ENCODE measurements around the gene HNRNPUL1. TPM values are rescaled to one million over a fixed set of nuclear protein-coding genes. Genes with fewer than 3 reads are reported as not detected.

The HNRNPUL1 gene
- total and polyA plus RNA-seq, 9 of the 15 experiments (the other 6 are each of a cell fraction or from before 2014, with no cell fraction given), result 7.3 to 211 (median 85.0) TPM

DNA sequence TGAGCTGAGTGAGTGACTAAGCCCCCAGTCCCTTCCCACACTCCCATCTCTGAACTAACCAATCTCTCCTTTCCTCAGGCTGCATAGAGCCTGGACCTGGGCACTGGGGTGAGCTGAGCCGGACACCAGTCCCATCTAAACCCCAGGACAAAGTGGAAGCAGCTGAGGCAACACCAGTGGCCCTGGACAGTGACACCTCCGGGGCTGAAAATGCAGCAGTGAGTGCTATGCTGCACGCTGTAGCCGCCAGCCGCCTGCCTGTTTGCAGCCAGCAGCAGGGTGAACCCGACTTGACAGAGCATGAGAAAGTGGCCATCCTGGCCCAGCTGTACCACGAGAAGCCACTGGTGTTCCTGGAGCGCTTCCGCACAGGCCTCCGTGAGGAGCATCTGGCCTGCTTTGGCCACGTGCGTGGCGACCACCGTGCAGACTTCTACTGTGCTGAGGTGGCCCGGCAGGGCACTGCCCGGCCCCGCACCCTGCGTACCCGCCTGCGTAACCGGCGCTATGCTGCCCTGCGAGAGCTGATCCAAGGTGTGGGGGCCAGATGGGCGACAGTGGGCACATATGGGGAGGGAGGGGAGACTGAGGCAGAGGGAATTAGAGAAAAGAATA is 52.2 kb downstream of the HNRNPUL1 start:
- H3K36me3 ChIP-seq (ENCODE audit: control insufficient read depth, insufficient read depth, low read length), result peaks cover 78% of the 10 kb centered on the region
- H3K79me2 ChIP-seq (ENCODE audit: control insufficient read depth, insufficient read depth, low read length), result peaks cover 18% of the 10 kb centered on the region
- no peak overlapping the region for H3K4me2 ChIP-seq (ENCODE audit: insufficient read depth, low read length)
- peaks cover 6% of the 10 kb centered on the region; the same call in 1 of the 2 replicates for H4K20me1 ChIP-seq (replicated peaks; ENCODE audit: control insufficient read depth, insufficient read depth, low read length)
- no peaks in the 10 kb centered on the region for H3K27me3 ChIP-seq (ENCODE audit: control insufficient read depth in 2 of 2, insufficient read depth in 2 of 2, low read length in 2 of 2)
- H3K9me3 ChIP-seq (replicated peaks; ENCODE audit: control insufficient read depth, insufficient read depth, low read depth, low read length), result no peaks in the 10 kb centered on the region; the same call in 1 of the 2 replicates
- peaks cover 1 to 10% of the 10 kb centered on the region in 2 experiments; a peak in 4 of 5 replicates for H3K4me1 ChIP-seq (replicated peaks in 1 of 2; ENCODE audit: control insufficient read depth in 2 of 2, insufficient read depth in 2 of 2, low read length in 2 of 2)
- peak overlapping the region in 1 of 2 experiments; percentile 19; a peak in 2 of 4 replicates for H3K9ac ChIP-seq (ENCODE audit: insufficient read depth in 1 of 2, low read depth in 2 of 2, low read length in 2 of 2)
- no peak overlapping the region for H3K4me3 ChIP-seq
- DNase-seq (ENCODE audit: extremely low read depth in 1 of 4, low spot score in 3 of 4) (no peak), FAIRE-seq (no peak), ATAC-seq (no peak)
- H3K9me1 ChIP-seq (ENCODE audit: control insufficient read depth, insufficient read depth, low read length), result no peaks in the 10 kb centered on the region
- 97% methylated on average over 23 of the region's 24 CpGs for WGBS (ENCODE audit: insufficient coverage, low coverage, missing lambda C conversion rate)
- intact Hi-C loops (cut with micrococcal nuclease), result no loop called here
- ChIA-PET CTCF (ENCODE audit: low intra/inter-chr PET ratio) (no interaction called here), POLR2A (interaction anchor here (0.6 to 1.0 kb wide), 2 partner anchors 8 to 12 kb away, joined by 3 to 7 read pairs; no protein-coding TSS in a partner anchor)
- H2AFZ ChIP-seq (ENCODE audit: low read depth, low read length), result no peak overlapping the region
- no TSS peak for BruUV-seq (replicated peaks)
- no peak overlapping the region for H3K27ac ChIP-seq (ENCODE audit: extremely low read depth, low read depth, low read length)
- in situ Hi-C loops (cut with MboI), result loop anchor here (25.0 kb wide), 1 partner anchor 246 kb away; no protein-coding TSS in a partner anchor
- TF ChIP-seq RBFOX2 (IDR thresholded peaks at IDR 0.05; ENCODE audit: low read depth, low read length), result peak; percentile 57; the same call in 1 of the 2 replicates
- TF ChIP-seq, protein P1, sequence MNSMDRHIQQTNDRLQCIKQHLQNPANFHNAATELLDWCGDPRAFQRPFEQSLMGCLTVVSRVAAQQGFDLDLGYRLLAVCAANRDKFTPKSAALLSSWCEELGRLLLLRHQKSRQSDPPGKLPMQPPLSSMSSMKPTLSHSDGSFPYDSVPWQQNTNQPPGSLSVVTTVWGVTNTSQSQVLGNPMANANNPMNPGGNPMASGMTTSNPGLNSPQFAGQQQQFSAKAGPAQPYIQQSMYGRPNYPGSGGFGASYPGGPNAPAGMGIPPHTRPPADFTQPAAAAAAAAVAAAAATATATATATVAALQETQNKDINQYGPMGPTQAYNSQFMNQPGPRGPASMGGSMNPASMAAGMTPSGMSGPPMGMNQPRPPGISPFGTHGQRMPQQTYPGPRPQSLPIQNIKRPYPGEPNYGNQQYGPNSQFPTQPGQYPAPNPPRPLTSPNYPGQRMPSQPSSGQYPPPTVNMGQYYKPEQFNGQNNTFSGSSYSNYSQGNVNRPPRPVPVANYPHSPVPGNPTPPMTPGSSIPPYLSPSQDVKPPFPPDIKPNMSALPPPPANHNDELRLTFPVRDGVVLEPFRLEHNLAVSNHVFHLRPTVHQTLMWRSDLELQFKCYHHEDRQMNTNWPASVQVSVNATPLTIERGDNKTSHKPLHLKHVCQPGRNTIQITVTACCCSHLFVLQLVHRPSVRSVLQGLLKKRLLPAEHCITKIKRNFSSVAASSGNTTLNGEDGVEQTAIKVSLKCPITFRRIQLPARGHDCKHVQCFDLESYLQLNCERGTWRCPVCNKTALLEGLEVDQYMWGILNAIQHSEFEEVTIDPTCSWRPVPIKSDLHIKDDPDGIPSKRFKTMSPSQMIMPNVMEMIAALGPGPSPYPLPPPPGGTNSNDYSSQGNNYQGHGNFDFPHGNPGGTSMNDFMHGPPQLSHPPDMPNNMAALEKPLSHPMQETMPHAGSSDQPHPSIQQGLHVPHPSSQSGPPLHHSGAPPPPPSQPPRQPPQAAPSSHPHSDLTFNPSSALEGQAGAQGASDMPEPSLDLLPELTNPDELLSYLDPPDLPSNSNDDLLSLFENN (IDR thresholded peaks at IDR 0.05; ENCODE audit: low read depth in 2 of 2, low read length in 2 of 2), result no peak
- TF ChIP-seq, protein P2, sequence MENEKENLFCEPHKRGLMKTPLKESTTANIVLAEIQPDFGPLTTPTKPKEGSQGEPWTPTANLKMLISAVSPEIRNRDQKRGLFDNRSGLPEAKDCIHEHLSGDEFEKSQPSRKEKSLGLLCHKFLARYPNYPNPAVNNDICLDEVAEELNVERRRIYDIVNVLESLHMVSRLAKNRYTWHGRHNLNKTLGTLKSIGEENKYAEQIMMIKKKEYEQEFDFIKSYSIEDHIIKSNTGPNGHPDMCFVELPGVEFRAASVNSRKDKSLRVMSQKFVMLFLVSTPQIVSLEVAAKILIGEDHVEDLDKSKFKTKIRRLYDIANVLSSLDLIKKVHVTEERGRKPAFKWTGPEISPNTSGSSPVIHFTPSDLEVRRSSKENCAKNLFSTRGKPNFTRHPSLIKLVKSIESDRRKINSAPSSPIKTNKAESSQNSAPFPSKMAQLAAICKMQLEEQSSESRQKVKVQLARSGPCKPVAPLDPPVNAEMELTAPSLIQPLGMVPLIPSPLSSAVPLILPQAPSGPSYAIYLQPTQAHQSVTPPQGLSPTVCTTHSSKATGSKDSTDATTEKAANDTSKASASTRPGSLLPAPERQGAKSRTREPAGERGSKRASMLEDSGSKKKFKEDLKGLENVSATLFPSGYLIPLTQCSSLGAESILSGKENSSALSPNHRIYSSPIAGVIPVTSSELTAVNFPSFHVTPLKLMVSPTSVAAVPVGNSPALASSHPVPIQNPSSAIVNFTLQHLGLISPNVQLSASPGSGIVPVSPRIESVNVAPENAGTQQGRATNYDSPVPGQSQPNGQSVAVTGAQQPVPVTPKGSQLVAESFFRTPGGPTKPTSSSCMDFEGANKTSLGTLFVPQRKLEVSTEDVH (IDR thresholded peaks at IDR 0.05; ENCODE audit: low read depth, partially characterized antibody), result no peak
- TF ChIP-seq, protein P3, sequence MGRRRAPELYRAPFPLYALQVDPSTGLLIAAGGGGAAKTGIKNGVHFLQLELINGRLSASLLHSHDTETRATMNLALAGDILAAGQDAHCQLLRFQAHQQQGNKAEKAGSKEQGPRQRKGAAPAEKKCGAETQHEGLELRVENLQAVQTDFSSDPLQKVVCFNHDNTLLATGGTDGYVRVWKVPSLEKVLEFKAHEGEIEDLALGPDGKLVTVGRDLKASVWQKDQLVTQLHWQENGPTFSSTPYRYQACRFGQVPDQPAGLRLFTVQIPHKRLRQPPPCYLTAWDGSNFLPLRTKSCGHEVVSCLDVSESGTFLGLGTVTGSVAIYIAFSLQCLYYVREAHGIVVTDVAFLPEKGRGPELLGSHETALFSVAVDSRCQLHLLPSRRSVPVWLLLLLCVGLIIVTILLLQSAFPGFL (CRISPR knock-in tag; IDR thresholded peaks at IDR 0.05), result no peak
- TF ChIP-seq, protein P4, sequence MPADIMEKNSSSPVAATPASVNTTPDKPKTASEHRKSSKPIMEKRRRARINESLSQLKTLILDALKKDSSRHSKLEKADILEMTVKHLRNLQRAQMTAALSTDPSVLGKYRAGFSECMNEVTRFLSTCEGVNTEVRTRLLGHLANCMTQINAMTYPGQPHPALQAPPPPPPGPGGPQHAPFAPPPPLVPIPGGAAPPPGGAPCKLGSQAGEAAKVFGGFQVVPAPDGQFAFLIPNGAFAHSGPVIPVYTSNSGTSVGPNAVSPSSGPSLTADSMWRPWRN (IDR thresholded peaks at IDR 0.05; ENCODE audit: low read depth), result no peak
- no peak for TF ChIP-seq MCM5 (IDR thresholded peaks at IDR 0.05; ENCODE audit: low read depth)
- TF ChIP-seq, protein P5, sequence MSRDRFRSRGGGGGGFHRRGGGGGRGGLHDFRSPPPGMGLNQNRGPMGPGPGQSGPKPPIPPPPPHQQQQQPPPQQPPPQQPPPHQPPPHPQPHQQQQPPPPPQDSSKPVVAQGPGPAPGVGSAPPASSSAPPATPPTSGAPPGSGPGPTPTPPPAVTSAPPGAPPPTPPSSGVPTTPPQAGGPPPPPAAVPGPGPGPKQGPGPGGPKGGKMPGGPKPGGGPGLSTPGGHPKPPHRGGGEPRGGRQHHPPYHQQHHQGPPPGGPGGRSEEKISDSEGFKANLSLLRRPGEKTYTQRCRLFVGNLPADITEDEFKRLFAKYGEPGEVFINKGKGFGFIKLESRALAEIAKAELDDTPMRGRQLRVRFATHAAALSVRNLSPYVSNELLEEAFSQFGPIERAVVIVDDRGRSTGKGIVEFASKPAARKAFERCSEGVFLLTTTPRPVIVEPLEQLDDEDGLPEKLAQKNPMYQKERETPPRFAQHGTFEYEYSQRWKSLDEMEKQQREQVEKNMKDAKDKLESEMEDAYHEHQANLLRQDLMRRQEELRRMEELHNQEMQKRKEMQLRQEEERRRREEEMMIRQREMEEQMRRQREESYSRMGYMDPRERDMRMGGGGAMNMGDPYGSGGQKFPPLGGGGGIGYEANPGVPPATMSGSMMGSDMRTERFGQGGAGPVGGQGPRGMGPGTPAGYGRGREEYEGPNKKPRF (IDR thresholded peaks at IDR 0.05; ENCODE audit: low read depth, low read length), result no peak
- no peak for TF ChIP-seq HDGF (IDR thresholded peaks at IDR 0.05)
- TF ChIP-seq CSDE1 (IDR thresholded peaks at IDR 0.05), result no peak
- peak; percentile 63 for TF ChIP-seq POLR2G (IDR thresholded peaks at IDR 0.05; ENCODE audit: low read depth, low read length)
- TF ChIP-seq TAF9B (IDR thresholded peaks at IDR 0.05; ENCODE audit: partially characterized antibody), result no peak

All from K562 (cell line).